Mesenchymal stem cell (in vitro differentiated cells and primary cell): ENCODE results near the gene LHX2.
A peak's percentile ranks its signal among the peaks of the same experiment; 100 is the strongest.

Experiments used
- DNase-seq: peaks from one replicate; pipeline ENCODE4 v3.0.0-alpha.2; 2013
- H2AFZ ChIP-seq: one replicate; pipeline ENCODE4 v1.6.1; 2013; ENCODE audit warnings: low read depth, mild to moderate bottlenecking, control low read depth, inconsistent platforms, low read length, moderate library complexity
- H2AK5ac ChIP-seq: 2 replicates; pipeline ENCODE4 v1.6.1; 2013; ENCODE audit warnings: low read length, moderate library complexity, mild to moderate bottlenecking, inconsistent platforms; ENCODE audit not compliant: severe bottlenecking
- H2BK120ac ChIP-seq: one replicate; pipeline ENCODE4 v1.6.1; 2013; ENCODE audit warnings: low read depth, mild to moderate bottlenecking, inconsistent platforms, low read length, moderate library complexity
- H2BK12ac ChIP-seq, 2 experiments: one replicate each; pipeline ENCODE4 v1.6.1; 2013; ENCODE audit warnings: inconsistent platforms in 2 of 2, low read length in 2 of 2, mild to moderate bottlenecking in 2 of 2, moderate library complexity in 2 of 2, control low read depth in 1 of 2
- H2BK15ac ChIP-seq: one replicate; pipeline ENCODE4 v1.6.1; 2013; ENCODE audit warnings: mild to moderate bottlenecking, low read depth, inconsistent platforms; ENCODE audit not compliant: poor library complexity, severe bottlenecking
- H2BK5ac ChIP-seq: 2 replicates; pipeline ENCODE4 v1.6.1; 2013; ENCODE audit warnings: low read depth, mild to moderate bottlenecking, low read length, control low read depth, inconsistent platforms; ENCODE audit not compliant: poor library complexity, severe bottlenecking
- H3K14ac ChIP-seq, 2 experiments: one replicate each; pipeline ENCODE4 v1.6.1; 2013; ENCODE audit warnings: inconsistent platforms in 2 of 2, low read length in 2 of 2, control low read depth in 1 of 2, mild to moderate bottlenecking in 1 of 2, moderate library complexity in 1 of 2
- H3K18ac ChIP-seq, 2 experiments: one replicate each; pipeline ENCODE4 v1.6.1; 2013; ENCODE audit warnings: inconsistent platforms in 2 of 2, low read length in 2 of 2, control low read depth in 1 of 2, low read depth in 1 of 2, mild to moderate bottlenecking in 1 of 2
- H3K23ac ChIP-seq, 2 experiments: one replicate each; pipeline ENCODE4 v1.6.1; 2013; ENCODE audit warnings: inconsistent platforms in 2 of 2, low read length in 2 of 2, mild to moderate bottlenecking in 2 of 2, moderate library complexity in 2 of 2, control low read depth in 1 of 2
- H3K27ac ChIP-seq: 2 replicates; pipeline ENCODE4 v1.5.1; 2013; ENCODE audit warnings: mild to moderate bottlenecking, moderate library complexity, low read length, control low read depth, inconsistent platforms; ENCODE audit not compliant: poor library complexity, severe bottlenecking
- H3K27me3 ChIP-seq, 2 experiments: 2 replicates each; pipeline versions ENCODE4 v1.6.1 to v1.7.0; 2013; ENCODE audit warnings: low read length in 2 of 2, mild to moderate bottlenecking in 2 of 2, moderate library complexity in 2 of 2, control low read depth in 1 of 2, inconsistent platforms in 1 of 2; ENCODE audit not compliant: control insufficient read depth in 1 of 2, insufficient read depth in 1 of 2
- H3K36me3 ChIP-seq, 2 experiments: 2 replicates each; pipeline versions ENCODE4 v1.6.1 to v1.7.0; 2013; ENCODE audit warnings: low read length in 2 of 2, control low read depth in 1 of 2, inconsistent platforms in 1 of 2, low read depth in 1 of 2, mild to moderate bottlenecking in 1 of 2; ENCODE audit not compliant: insufficient read depth in 2 of 2, control insufficient read depth in 1 of 2
- H3K4ac ChIP-seq, 2 experiments: one replicate each; pipeline ENCODE4 v1.6.1; 2013; ENCODE audit warnings: inconsistent platforms in 2 of 2, low read length in 2 of 2, mild to moderate bottlenecking in 2 of 2, moderate library complexity in 2 of 2, control low read depth in 1 of 2, low read depth in 1 of 2
- H3K4me1 ChIP-seq: 2 replicates; pipeline ENCODE4 v1.6.1; 2013; ENCODE audit warnings: low read depth, low read length, control low read depth; ENCODE audit not compliant: control insufficient read depth, insufficient read depth
- H3K4me2 ChIP-seq: 2 replicates; pipeline ENCODE4 v1.6.1; 2013; ENCODE audit warnings: low read length, mild to moderate bottlenecking, inconsistent platforms; ENCODE audit not compliant: poor library complexity, severe bottlenecking
- H3K4me3 ChIP-seq, 2 experiments: 2 replicates each; pipeline versions ENCODE4 v1.5.1 to v1.7.0; 2013; ENCODE audit warnings: low read length in 2 of 2, mild to moderate bottlenecking in 2 of 2, control low read depth in 1 of 2, low read depth in 1 of 2; ENCODE audit not compliant: insufficient read depth in 1 of 2
- H3K79me1 ChIP-seq: replicated peaks from 2 replicates; pipeline ENCODE4 v1.6.1; 2013; ENCODE audit warnings: mild to moderate bottlenecking, control low read depth, low read length, inconsistent platforms; ENCODE audit not compliant: poor library complexity, severe bottlenecking
- H3K9ac ChIP-seq: 2 replicates; pipeline ENCODE4 v1.7.0; 2013; ENCODE audit warnings: mild to moderate bottlenecking, low read length, moderate library complexity
- H3K9me3 ChIP-seq: 2 replicates; pipeline ENCODE4 v1.7.0; 2013; ENCODE audit warnings: mild to moderate bottlenecking, low read length; ENCODE audit not compliant: control insufficient read depth
- H4K8ac ChIP-seq: one replicate; pipeline ENCODE4 v1.6.1; 2013; ENCODE audit warnings: inconsistent platforms, mild to moderate bottlenecking, low read length, moderate library complexity
- H4K91ac ChIP-seq: one replicate; pipeline ENCODE4 v1.6.1; 2013; ENCODE audit warnings: mild to moderate bottlenecking, low read length, inconsistent platforms
- WGBS: methylation state at CpG from one replicate; pipeline ENCODE4 v1.1.7; 2013; ENCODE audit warnings: mixed read lengths; 5-methylcytosine and 5-hydroxymethylcytosine counted together

LHX2 gene

DNA sequence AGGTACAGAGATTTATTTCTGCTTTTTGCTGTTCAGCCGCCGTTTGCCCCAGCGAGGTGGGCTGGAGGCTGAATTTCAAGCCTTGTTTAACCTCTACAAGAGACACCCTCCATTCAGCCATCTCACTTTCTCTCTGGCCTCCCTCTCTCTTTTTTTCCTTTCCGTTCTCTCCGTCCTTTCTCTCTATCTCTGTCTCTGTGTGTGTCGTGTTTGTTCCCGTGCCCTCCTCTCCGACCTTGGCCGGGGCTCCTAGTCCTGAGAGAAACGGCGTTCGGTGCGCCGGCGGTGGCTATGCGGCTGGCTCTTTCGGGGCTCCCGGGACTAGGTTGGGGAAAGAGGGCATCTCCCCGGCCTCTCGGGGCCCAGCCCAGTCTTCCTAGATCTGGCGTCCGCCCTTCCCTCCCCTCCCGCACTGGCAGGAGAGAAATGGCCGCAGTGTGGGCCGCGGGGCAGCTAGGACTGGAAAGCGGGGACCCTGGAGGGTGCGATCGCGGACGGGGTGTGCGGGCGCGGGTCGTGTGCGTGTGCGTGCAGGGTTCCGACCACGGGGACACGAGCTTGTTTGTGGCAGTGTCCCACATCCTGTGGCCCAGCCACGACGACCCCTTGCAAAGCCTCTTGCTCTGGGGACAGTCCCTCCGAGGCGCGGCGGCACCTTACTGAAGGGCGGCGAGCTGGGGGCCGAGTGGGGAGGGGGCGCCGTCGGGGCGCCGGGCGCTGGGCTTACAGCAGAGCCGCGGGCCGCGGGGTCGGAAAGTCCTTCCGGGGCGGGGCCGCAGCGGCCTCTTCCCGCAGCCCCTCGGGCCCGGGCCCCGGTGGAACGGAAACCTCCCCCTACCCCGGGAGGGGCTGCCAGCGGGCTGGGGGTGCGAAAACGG lies 5.7 kb downstream of the LHX2 start:
- WGBS = 3% methylated on average over 62 of the region's 73 CpGs
- peaks cover 0 to 3% of the 10 kb centered on the region in 2 experiments for H3K36me3 ChIP-seq
- no peaks in the 10 kb centered on the region for H3K79me1 ChIP-seq
- no peak overlapping the region for H2BK15ac ChIP-seq
- H3K18ac ChIP-seq = no peak overlapping the region
- peak overlapping the region in 1 of 2 experiments; percentile 93 for H3K23ac ChIP-seq
- H2AFZ ChIP-seq = no peak overlapping the region
- H2BK12ac ChIP-seq = no peak overlapping the region
- H4K91ac ChIP-seq = peak overlapping the region; percentile 6
- H3K4me1 ChIP-seq = peaks cover 38% of the 10 kb centered on the region
- H2AK5ac ChIP-seq = no peak overlapping the region
- H3K27ac ChIP-seq = no peak overlapping the region
- peaks cover 94 to 98% of the 10 kb centered on the region in 2 experiments for H3K27me3 ChIP-seq
- no peak overlapping the region for H3K9ac ChIP-seq
- H3K4ac ChIP-seq = no peak overlapping the region
- no peak overlapping the region for H3K4me3 ChIP-seq
- no peak overlapping the region for H3K14ac ChIP-seq
- H3K4me2 ChIP-seq = peak overlapping the region; percentile 37
- DNase-seq = no peak
- H3K9me3 ChIP-seq = no peaks in the 10 kb centered on the region
- no peak overlapping the region for H2BK5ac ChIP-seq
- H2BK120ac ChIP-seq = no peak overlapping the region
- H4K8ac ChIP-seq = no peak overlapping the region

- Histone ChIP-seq H2BK120ac (no peak overlapping the region), H3K4ac (no peak overlapping the region), H2AK5ac (no peak overlapping the region), H4K91ac (no peak overlapping the region), H3K18ac (no peak overlapping the region), H3K23ac (no peak overlapping the region), H2AFZ (no peak overlapping the region), H3K27me3 (peaks cover 94 to 98% of the 10 kb centered on the region in 2 experiments), H3K9ac (no peak overlapping the region), H2BK5ac (no peak overlapping the region), H3K14ac (no peak overlapping the region), H3K27ac (no peak overlapping the region), H3K9me3 (no peaks in the 10 kb centered on the region), H4K8ac (no peak overlapping the region), H3K4me3 (peak overlapping the region in 1 of 2 experiments; percentile 53), H2BK12ac (no peak overlapping the region), H3K4me1 (peaks cover 33% of the 10 kb centered on the region), H3K79me1 (no peaks in the 10 kb centered on the region), H3K36me3 (peaks cover 0 to 3% of the 10 kb centered on the region in 2 experiments), H3K4me2 (peak overlapping the region; percentile 70), H2BK15ac (no peak overlapping the region)
- no peak for DNase-seq
- 1% methylated on average over 42 of the region's 64 CpGs for WGBS
Observed at GRCh38 chr9:124017929-124018729, 6.6 kb downstream of the LHX2 start.

- H3K4me3 ChIP-seq = peak overlapping the region in 1 of 2 experiments; percentile 53
- no peak overlapping the region for H3K14ac ChIP-seq
- H3K4me1 ChIP-seq = peaks cover 31% of the 10 kb centered on the region
- H2BK120ac ChIP-seq = no peak overlapping the region
- H3K4ac ChIP-seq = no peak overlapping the region
- no peaks in the 10 kb centered on the region for H3K9me3 ChIP-seq
- H3K23ac ChIP-seq = peak overlapping the region in 1 of 2 experiments; percentile 60
- H2BK12ac ChIP-seq = no peak overlapping the region
- H3K9ac ChIP-seq = no peak overlapping the region
- H3K27me3 ChIP-seq = peaks cover 94 to 99% of the 10 kb centered on the region in 2 experiments
- no peak overlapping the region for H2BK5ac ChIP-seq
- no peaks in the 10 kb centered on the region for H3K79me1 ChIP-seq
- H3K18ac ChIP-seq = no peak overlapping the region
- no peak overlapping the region for H4K8ac ChIP-seq
- no peak for DNase-seq
- H4K91ac ChIP-seq = no peak overlapping the region
- no peak overlapping the region for H2BK15ac ChIP-seq
- no peak overlapping the region for H3K27ac ChIP-seq
- 4% methylated on average over 19 of the region's 21 CpGs for WGBS
- no peak overlapping the region for H2AK5ac ChIP-seq
- no peak overlapping the region for H3K4me2 ChIP-seq
- peaks cover 0 to 3% of the 10 kb centered on the region in 2 experiments for H3K36me3 ChIP-seq
- H2AFZ ChIP-seq = no peak overlapping the region
Observed at GRCh38 chr9:124018730-124019697, 7.4 kb downstream of the LHX2 start.
